MM.1S (cell line): ENCODE measurements around the gene ATF2.

Experiments
- DNase-seq: peaks from one replicate; pipeline ENCODE4 v3.0.0-alpha.2; 2015
- H2AFZ ChIP-seq: fragments of 300-600 bp; sonication (generic); 2 replicates; pipeline ENCODE4 v1.6.0; 2016; ENCODE audit warnings: antibody characterized with exemption, low read length
- H3F3A ChIP-seq: fragments of 300-600 bp; sonication (generic); 2 replicates; pipeline ENCODE4 v1.6.1; 2016; ENCODE audit warnings: mild to moderate bottlenecking, antibody characterized with exemption, low read length, moderate library complexity, mixed read lengths; ENCODE audit not compliant: insufficient read depth
- H3K27ac ChIP-seq: fragments of 300-600 bp; sonication (generic); 2 replicates; pipeline ENCODE4 v1.5.1; 2016; ENCODE audit warnings: mild to moderate bottlenecking, low read length
- H3K27me3 ChIP-seq: fragments of 300-600 bp; sonication (generic); replicated peaks from 2 replicates; pipeline ENCODE4 v1.6.0; 2016; ENCODE audit warnings: low read length; ENCODE audit not compliant: insufficient read depth
- H3K36me3 ChIP-seq: fragments of 300-600 bp; sonication (generic); replicated peaks from 2 replicates; pipeline ENCODE4 v1.6.1; 2016; ENCODE audit warnings: mild to moderate bottlenecking, low read length, mixed read lengths; ENCODE audit not compliant: insufficient read depth
- H3K4me1 ChIP-seq: fragments of 300-600 bp; sonication (generic); 2 replicates; pipeline ENCODE4 v1.6.1; 2016; ENCODE audit warnings: low read length, mixed read lengths
- H3K4me2 ChIP-seq: fragments of 300-600 bp; sonication (generic); 2 replicates; pipeline ENCODE4 v1.6.0; 2016; ENCODE audit warnings: low read depth, low read length
- H3K4me3 ChIP-seq: fragments of 300-600 bp; sonication (generic); 2 replicates; pipeline ENCODE4 v1.5.1; 2016; ENCODE audit warnings: low read length, mixed read lengths
- H3K79me2 ChIP-seq: fragments of 300-600 bp; sonication (generic); 2 replicates; pipeline ENCODE4 v1.6.1; 2016; ENCODE audit warnings: mixed run types, low read length, mixed read lengths
- H3K9ac ChIP-seq: fragments of 300-600 bp; sonication (generic); 2 replicates; pipeline ENCODE4 v1.6.1; 2016; ENCODE audit warnings: low read length, mixed read lengths
- H3K9me2 ChIP-seq: fragments of 300-600 bp; sonication (generic); replicated peaks from 2 replicates; pipeline ENCODE4 v1.6.1; 2016; ENCODE audit warnings: mild to moderate bottlenecking, low read length, mixed read lengths; ENCODE audit not compliant: insufficient read depth
- H3K9me3 ChIP-seq: fragments of 300-600 bp; sonication (generic); replicated peaks from 2 replicates; pipeline ENCODE4 v1.6.1; 2016; ENCODE audit warnings: mild to moderate bottlenecking, low read length, mixed read lengths; ENCODE audit not compliant: insufficient read depth
- H4K20me1 ChIP-seq: fragments of 300-600 bp; sonication (generic); 2 replicates; pipeline ENCODE4 v1.6.1; 2016; ENCODE audit warnings: mild to moderate bottlenecking, low read length, moderate library complexity, mixed read lengths; ENCODE audit not compliant: insufficient read depth
- CTCF ChIP-seq: fragments of 300-600 bp; sonication (generic); IDR thresholded peaks from 2 replicates; pipeline ENCODE4 v1.5.1; 2016; ENCODE audit warnings: antibody characterized with exemption, low read length, mixed read lengths
- EZH2 ChIP-seq: fragments of 300-600 bp; sonication (generic); optimal IDR thresholded peaks from 2 replicates; pipeline ENCODE3; 2017; ENCODE audit warnings: low read depth, mild to moderate bottlenecking, antibody characterized with exemption, low read length, mixed read lengths
- EZH2phosphoT487 ChIP-seq: fragments of 300-600 bp; sonication (generic); IDR thresholded peaks from 2 replicates; pipeline ENCODE4 v1.6.1; 2018; ENCODE audit warnings: antibody characterized with exemption, low read length

ATF2 gene

DNA sequence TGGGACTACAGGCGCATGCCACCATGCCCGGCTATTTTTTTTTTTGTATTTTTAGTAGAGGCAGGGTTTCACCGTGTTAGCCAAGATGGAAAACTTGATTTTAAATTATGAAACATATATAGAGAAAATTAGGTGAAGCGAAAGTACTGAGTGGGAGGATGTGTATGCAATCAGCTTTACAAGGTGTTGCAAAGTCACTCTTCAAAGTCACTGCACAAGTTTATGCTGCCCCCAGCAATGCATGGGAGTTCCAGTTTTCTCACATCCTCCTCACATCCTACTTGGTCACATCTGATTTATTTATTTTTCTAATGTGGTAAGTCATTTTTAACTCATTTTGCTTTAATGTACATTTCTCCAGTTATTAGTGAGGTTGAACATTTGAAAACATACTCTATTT is 113.7 kb downstream of the ATF2 start:
- no peaks in the 10 kb centered on the region for H3K79me2 ChIP-seq
- H3K9me3 ChIP-seq, result no peaks in the 10 kb centered on the region
- no peaks in the 10 kb centered on the region for H3F3A ChIP-seq
- no peak for DNase-seq
- H3K9me2 ChIP-seq, result no peaks in the 10 kb centered on the region
- H3K27ac ChIP-seq, result no peak overlapping the region
- no peak overlapping the region for H3K9ac ChIP-seq
- H3K4me2 ChIP-seq, result no peak overlapping the region
- no peaks in the 10 kb centered on the region for H3K36me3 ChIP-seq
- H3K4me3 ChIP-seq, result no peak overlapping the region
- H2AFZ ChIP-seq, result no peak overlapping the region
- H4K20me1 ChIP-seq, result no peaks in the 10 kb centered on the region
- H3K27me3 ChIP-seq, result no peaks in the 10 kb centered on the region
- H3K4me1 ChIP-seq, result peaks cover 6% of the 10 kb centered on the region
- TF ChIP-seq CTCF, result no peak
- no peak for TF ChIP-seq EZH2phosphoT487
- TF ChIP-seq EZH2, result no peak

GRCh38 chr2:175049661-175050060 is 118.3 kb downstream of the ATF2 start:
- peaks cover 24% of the 10 kb centered on the region for H3K4me1 ChIP-seq
- no peak for DNase-seq
- peaks cover 12% of the 10 kb centered on the region; the same call in 1 of the 2 replicates for H3F3A ChIP-seq
- no peaks in the 10 kb centered on the region for H3K27me3 ChIP-seq
- no peaks in the 10 kb centered on the region for H4K20me1 ChIP-seq
- no peaks in the 10 kb centered on the region for H3K9me3 ChIP-seq
- no peak for TF ChIP-seq EZH2phosphoT487
- no peak for TF ChIP-seq CTCF
- TF ChIP-seq EZH2, result no peak
- H3K9me2 ChIP-seq, result no peaks in the 10 kb centered on the region
- H3K27ac ChIP-seq, result peak overlapping the region; percentile 78; the same call in 1 of the 2 replicates
- no peak overlapping the region for H3K4me3 ChIP-seq
- no peak overlapping the region for H3K9ac ChIP-seq
- no peaks in the 10 kb centered on the region for H3K36me3 ChIP-seq
- H3K79me2 ChIP-seq, result no peaks in the 10 kb centered on the region
- H2AFZ ChIP-seq, result no peak overlapping the region
- H3K4me2 ChIP-seq, result no peak overlapping the region

DNA sequence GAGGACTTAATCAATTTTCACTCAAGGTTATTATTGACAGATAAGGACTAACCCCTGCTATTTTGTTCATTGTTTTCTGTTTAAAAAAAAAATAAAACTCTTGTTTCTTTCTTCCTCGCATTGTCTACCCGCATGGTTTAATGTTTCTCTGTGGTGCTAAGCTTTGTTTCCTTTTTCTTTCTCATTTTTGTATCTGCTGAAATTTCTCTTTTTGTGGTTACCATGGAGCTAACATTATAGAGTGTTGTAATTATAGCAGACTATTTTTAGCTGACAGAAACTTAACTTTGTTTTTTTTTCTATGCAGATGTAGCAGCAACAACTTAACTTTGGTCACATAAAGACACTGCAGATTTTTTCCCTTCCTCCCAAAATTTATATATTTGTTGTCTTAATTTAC is 119.7 kb downstream of the ATF2 start:
- Histone ChIP-seq H3K9me2 (no peaks in the 10 kb centered on the region), H3K79me2 (no peaks in the 10 kb centered on the region), H3K27ac (peak overlapping the region; percentile 78; the same call in 1 of the 2 replicates), H3K9ac (peak overlapping the region; percentile 48; the same call in 1 of the 2 replicates), H3K4me3 (peak overlapping the region; percentile 6; the same call in 1 of the 2 replicates), H4K20me1 (no peaks in the 10 kb centered on the region), H3K9me3 (no peaks in the 10 kb centered on the region), H3F3A (peaks cover 12% of the 10 kb centered on the region; the same call in 1 of the 2 replicates), H3K27me3 (no peaks in the 10 kb centered on the region), H3K4me1 (peaks cover 24% of the 10 kb centered on the region), H3K4me2 (peak overlapping the region; percentile 68), H2AFZ (peak overlapping the region; percentile 16; the same call in 1 of the 2 replicates), H3K36me3 (no peaks in the 10 kb centered on the region)
- peak; percentile 74 for DNase-seq
- no peak for TF ChIP-seq EZH2phosphoT487
- no peak for TF ChIP-seq CTCF
- TF ChIP-seq EZH2, result no peak
